ENCODE data around the gene SERPINA4. TPM values are rescaled to one million over a fixed set of nuclear protein-coding genes. Genes with fewer than 3 reads are reported as not detected.

Gene SERPINA4
- total and polyA plus RNA-seq, 2 of the 13 experiments (the other 11 are each of a cell fraction or from before 2014, with no cell fraction given), result 39.1 to 57.8 TPM

GRCh38 chr14:94600148-94600545 lies 38.9 kb downstream of the SERPINA4 start (continued):
- no peak for TF ChIP-seq ARNTL (CRISPR knock-in tag; IDR thresholded peaks at IDR 0.05)
- no peak for TF ChIP-seq CEBPB (IDR thresholded peaks at IDR 0.05; ENCODE audit: borderline replicate concordance, low read depth, low read length)
- TF ChIP-seq AGO2 (optimal IDR thresholded peaks at IDR 0.05; ENCODE audit: low read depth, low read length), result peak; percentile 42
- TF ChIP-seq PLRG1 (conservative IDR thresholded peaks at IDR 0.05), result no peak
- TF ChIP-seq ZNF724P (CRISPR knock-in tag; IDR thresholded peaks at IDR 0.05; ENCODE audit: borderline replicate concordance), result no peak
- TF ChIP-seq REPIN1 (CRISPR knock-in tag; IDR thresholded peaks at IDR 0.05; ENCODE audit: borderline replicate concordance, low read depth), result no peak
- peak; percentile 79; the same call in 1 of the 2 replicates for TF ChIP-seq ZNF430 (CRISPR knock-in tag; IDR thresholded peaks at IDR 0.05)
- no peak for TF ChIP-seq RCOR2 (CRISPR knock-in tag; IDR thresholded peaks at IDR 0.05)
- no peak for TF ChIP-seq SNAPC4 (CRISPR knock-in tag; IDR thresholded peaks at IDR 0.05)
- TF ChIP-seq ZNF878 (CRISPR knock-in tag; IDR thresholded peaks at IDR 0.05), result no peak
- no peak for TF ChIP-seq SMARCE1 (IDR thresholded peaks at IDR 0.05; ENCODE audit: borderline replicate concordance)
- no peak for TF ChIP-seq RORA (CRISPR knock-in tag; IDR thresholded peaks at IDR 0.05)
- no peak for TF ChIP-seq RBM39 (IDR thresholded peaks at IDR 0.05; ENCODE audit: low read depth, low read length, poor library complexity, severe bottlenecking)
- TF ChIP-seq NKX3-1 (CRISPR knock-in tag; IDR thresholded peaks at IDR 0.05), result no peak
- TF ChIP-seq TAF1 (CRISPR knock-in tag; IDR thresholded peaks at IDR 0.05), result no peak
- no peak for TF ChIP-seq ZNF350 (CRISPR knock-in tag; IDR thresholded peaks at IDR 0.05; ENCODE audit: borderline replicate concordance, low read depth)
- no peak for TF ChIP-seq POLR2A (IDR thresholded peaks at IDR 0.05; ENCODE audit: insufficient read depth in 1 of 2, low read depth in 2 of 2, low read length in 2 of 2)
- TF ChIP-seq ZNF777 (CRISPR knock-in tag; IDR thresholded peaks at IDR 0.05), result no peak
- TF ChIP-seq RFX3 (CRISPR knock-in tag; IDR thresholded peaks at IDR 0.05), result no peak
- no peak for TF ChIP-seq ZMAT3 (CRISPR knock-in tag; conservative IDR thresholded peaks at IDR 0.05)
- no peak for TF ChIP-seq CCDC6 (CRISPR knock-in tag; IDR thresholded peaks at IDR 0.05)
- TF ChIP-seq TIGD3 (CRISPR knock-in tag; IDR thresholded peaks at IDR 0.05; ENCODE audit: borderline replicate concordance), result no peak
- TF ChIP-seq TBX2 (CRISPR knock-in tag; IDR thresholded peaks at IDR 0.05; ENCODE audit: borderline replicate concordance), result no peak
- TF ChIP-seq SIN3B (IDR thresholded peaks at IDR 0.05; ENCODE audit: low read length), result no peak
- no peak for TF ChIP-seq ZBTB1 (CRISPR knock-in tag; IDR thresholded peaks at IDR 0.05; ENCODE audit: borderline replicate concordance)
- TF ChIP-seq, protein P1, sequence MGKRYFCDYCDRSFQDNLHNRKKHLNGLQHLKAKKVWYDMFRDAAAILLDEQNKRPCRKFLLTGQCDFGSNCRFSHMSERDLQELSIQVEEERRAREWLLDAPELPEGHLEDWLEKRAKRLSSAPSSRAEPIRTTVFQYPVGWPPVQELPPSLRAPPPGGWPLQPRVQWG (CRISPR knock-in tag; IDR thresholded peaks at IDR 0.05; ENCODE audit: borderline replicate concordance, low read depth), result no peak

Measured in HepG2 (cell line).